Measurements from ENCODE around the gene TMEM178A.

The TMEM178A gene

DNA sequence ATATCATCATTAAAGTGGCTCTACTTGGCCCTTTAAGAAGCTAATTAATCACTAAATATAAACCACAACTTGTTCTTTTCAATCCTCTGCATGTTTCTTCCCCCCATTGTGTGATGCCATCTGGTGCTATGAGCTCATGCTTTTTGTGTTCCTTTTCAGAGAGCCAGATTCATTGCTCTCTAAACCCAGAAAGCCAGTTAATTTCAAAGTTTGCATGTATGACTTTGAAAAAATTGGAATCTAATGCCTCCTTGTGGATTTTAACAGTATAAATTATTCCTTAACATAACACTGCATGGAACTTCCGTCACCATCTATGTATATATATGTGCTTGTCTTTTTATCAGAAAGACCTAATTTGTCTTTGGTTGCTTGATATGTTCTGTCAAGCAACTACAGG, 31.1 kb downstream of the TMEM178A start:
- H3K27ac ChIP-seq = no peak overlapping the region
- TF ChIP-seq CTCF (conservative IDR thresholded peaks at IDR 0.05; ENCODE audit: low read depth) = peak; percentile 12; the same call in 1 of the 2 replicates
- peak; percentile 14 for DNase-seq (ENCODE audit: low spot score)
- ChIA-PET POLR2A (ENCODE audit: low non-redundant PET) (no interaction called here), CTCF (interaction anchor here (0.6 to 0.8 kb wide), 3 partner anchors 17 to 317 kb away, joined by 3 read pairs; no protein-coding TSS in a partner anchor)

GRCh38 chr2:39697454-39697853, 31.7 kb downstream of the TMEM178A start:
- DNase-seq (ENCODE audit: low spot score) = no peak
- CTCF ChIA-PET = interaction anchor here (1.4 kb wide), 1 partner anchor 317 kb away, joined by 3 read pairs; no protein-coding TSS in a partner anchor
- POLR2A ChIA-PET (ENCODE audit: low non-redundant PET) = no interaction called here
- no peak overlapping the region for H3K27ac ChIP-seq
- no peak for TF ChIP-seq CTCF (conservative IDR thresholded peaks at IDR 0.05; ENCODE audit: low read depth)

DNA sequence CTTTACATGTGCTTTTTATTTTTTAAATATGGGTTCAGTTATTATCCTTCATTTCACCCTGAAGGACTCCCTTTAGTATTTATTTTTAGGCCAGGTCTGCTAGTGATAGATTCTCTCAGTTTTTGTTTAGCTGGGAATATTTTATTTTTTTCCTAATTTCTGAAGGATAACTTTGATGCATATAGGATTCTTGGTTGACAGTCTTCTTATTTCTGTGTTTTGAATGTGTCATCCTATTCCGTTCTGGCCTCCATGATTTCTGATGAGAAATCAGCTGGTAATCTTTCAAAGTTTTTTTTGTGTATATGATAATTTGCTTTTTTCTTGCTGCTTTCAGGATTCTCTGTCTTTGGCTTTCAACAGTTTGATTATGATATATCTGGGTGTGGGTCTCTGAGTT, 35.4 kb downstream of the TMEM178A start:
- no peak for TF ChIP-seq CTCF (conservative IDR thresholded peaks at IDR 0.05; ENCODE audit: low read depth)
- ChIA-PET POLR2A (ENCODE audit: low non-redundant PET) (no interaction called here), CTCF (interaction anchor here (0.6 kb wide), 2 partner anchors 98 to 1253 kb away, joined by 3 to 7 read pairs; no protein-coding TSS in a partner anchor)
- DNase-seq (ENCODE audit: low spot score) = no peak
- no peak overlapping the region for H3K27ac ChIP-seq

DNA sequence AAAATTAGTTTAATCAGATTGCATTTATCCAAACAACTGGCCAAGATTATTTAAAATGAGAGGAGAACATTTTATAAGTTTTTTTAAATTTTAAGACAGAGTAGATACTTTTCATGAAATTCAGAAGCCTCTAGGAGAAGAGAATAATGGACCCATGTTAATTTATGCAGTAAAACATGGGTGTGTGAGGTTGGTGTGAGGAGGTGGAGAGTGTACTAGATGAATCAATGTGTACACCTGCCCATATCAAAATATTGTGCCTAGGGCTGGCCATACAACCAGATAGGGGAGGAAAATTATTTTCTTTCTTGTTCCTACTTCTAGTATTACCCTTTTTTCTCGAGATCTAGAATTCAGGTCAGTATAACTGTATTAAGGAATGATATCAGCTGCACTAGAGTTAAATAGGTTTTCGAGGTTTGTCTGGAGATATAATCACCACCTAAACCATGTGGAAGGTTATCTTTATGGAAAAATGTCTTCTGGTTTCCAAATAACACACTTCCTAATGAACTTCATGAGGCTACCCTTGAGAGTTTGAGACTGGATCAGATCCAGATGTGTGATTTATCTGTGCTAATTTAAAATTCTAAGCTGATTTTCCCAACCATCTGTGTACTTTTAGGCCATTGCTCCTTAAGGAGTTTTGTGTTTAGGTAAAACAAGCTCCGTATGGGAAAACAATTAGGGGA, 37.6 kb downstream of the TMEM178A start:
- ChIA-PET CTCF (interaction anchor here (0.6 to 0.8 kb wide), 2 partner anchors 26 to 36 kb away, joined by 5 to 10 read pairs; no protein-coding TSS in a partner anchor), POLR2A (ENCODE audit: low non-redundant PET) (no interaction called here)
- no peak overlapping the region for H3K27ac ChIP-seq
- DNase-seq (ENCODE audit: low spot score) = no peak
- no peak for TF ChIP-seq CTCF (conservative IDR thresholded peaks at IDR 0.05; ENCODE audit: low read depth)

GRCh38 chr2:39704540-39704939, 38.8 kb downstream of the TMEM178A start:
- DNase-seq (ENCODE audit: low spot score) = no peak
- ChIA-PET CTCF (no interaction called here), POLR2A (ENCODE audit: low non-redundant PET) (no interaction called here)
- no peak overlapping the region for H3K27ac ChIP-seq
- no peak for TF ChIP-seq CTCF (conservative IDR thresholded peaks at IDR 0.05; ENCODE audit: low read depth)

DNA sequence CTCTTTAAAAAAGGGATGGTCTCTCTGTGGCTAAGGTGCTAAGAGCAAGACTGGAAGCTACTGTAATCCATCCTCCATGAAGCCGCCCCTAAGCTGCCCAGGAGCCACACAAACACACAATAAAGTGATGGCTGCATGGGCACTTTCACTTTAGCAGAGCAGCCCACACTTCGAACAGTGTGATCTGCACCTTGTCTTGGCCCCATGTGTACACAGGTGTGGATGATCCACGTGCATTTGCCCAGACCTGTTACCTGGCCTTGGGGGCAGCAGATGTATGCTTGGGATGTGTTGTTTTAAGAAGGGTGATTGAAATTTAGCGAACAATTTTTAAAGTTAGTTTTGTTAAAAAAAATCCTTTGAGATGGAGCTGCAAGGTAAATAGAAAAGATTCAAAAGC, 39.9 kb downstream of the TMEM178A start:
- POLR2A ChIA-PET (ENCODE audit: low non-redundant PET) = no interaction called here
- TF ChIP-seq CTCF (conservative IDR thresholded peaks at IDR 0.05; ENCODE audit: low read depth) = no peak
- H3K27ac ChIP-seq = no peak overlapping the region
- no peak for DNase-seq (ENCODE audit: low spot score)
- CTCF ChIA-PET = no interaction called here

Data from RWPE1 (cell line).